ENCODE data around the gene KCNC1.

DNA sequence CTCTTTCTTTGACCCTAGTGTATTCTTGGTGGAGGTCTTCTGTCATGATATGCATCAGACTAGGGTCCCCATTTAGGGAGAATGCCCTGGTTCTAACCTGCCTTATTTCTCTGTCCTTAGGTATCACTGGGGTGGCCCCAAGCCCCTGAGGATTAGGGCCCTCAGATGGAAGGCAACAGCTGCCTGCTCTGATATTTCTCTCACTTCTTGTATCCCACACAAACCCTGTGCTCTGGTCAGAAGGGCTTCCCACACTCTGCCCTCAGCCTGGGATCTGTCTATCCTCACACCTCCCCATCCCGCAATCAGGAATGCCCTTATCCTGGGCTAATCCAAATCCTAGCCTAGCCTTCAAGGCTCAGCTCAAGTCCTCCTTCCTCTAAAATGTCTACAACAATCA is 75.5 kb downstream of the KCNC1 start:
- TF ChIP-seq EP300 (IDR thresholded peaks at IDR 0.05; ENCODE audit: low read depth) (no peak), POLR2AphosphoS5 (IDR thresholded peaks at IDR 0.05) (no peak), POLR2A (IDR thresholded peaks at IDR 0.05) (no peak)
- TF ChIP-seq, protein P1, sequence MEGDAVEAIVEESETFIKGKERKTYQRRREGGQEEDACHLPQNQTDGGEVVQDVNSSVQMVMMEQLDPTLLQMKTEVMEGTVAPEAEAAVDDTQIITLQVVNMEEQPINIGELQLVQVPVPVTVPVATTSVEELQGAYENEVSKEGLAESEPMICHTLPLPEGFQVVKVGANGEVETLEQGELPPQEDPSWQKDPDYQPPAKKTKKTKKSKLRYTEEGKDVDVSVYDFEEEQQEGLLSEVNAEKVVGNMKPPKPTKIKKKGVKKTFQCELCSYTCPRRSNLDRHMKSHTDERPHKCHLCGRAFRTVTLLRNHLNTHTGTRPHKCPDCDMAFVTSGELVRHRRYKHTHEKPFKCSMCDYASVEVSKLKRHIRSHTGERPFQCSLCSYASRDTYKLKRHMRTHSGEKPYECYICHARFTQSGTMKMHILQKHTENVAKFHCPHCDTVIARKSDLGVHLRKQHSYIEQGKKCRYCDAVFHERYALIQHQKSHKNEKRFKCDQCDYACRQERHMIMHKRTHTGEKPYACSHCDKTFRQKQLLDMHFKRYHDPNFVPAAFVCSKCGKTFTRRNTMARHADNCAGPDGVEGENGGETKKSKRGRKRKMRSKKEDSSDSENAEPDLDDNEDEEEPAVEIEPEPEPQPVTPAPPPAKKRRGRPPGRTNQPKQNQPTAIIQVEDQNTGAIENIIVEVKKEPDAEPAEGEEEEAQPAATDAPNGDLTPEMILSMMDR (IDR thresholded peaks at IDR 0.05), result no peak
